ENCODE results near the gene GCG. TPM values are rescaled to one million over a fixed set of nuclear protein-coding genes. Genes with fewer than 3 reads are reported as not detected.

The GCG gene
- polyA plus RNA-seq (ENCODE audit: insufficient read length in 4 of 4) = not detected

DNA sequence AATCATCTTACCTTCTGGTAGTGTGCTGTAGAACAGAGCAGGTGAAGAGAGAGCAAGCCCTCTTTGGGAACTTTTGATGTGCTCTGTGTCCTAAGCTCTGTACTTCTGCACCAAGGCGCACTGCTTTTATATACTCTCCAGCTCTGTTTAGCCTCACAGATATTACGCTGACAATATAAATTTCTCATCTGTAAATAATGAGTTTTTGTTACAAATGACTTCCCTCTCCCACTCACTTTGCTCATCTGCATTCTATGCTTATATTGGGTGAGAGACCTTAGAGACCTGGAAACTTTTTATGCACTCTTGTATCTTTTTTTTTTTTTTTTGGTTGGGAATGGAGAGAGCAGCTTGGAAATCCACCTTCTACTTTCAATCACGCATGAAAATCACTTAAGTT is at the start of gene GCG:
GCG (minus strand) TSS at position 101 of the 400 bp plus-strand sequence. CDS start 3,069 bp downstream, outside the sequence.
- DNase-seq (ENCODE audit: low read depth in 4 of 4, low spot score in 2 of 4) = no peak

DNA sequence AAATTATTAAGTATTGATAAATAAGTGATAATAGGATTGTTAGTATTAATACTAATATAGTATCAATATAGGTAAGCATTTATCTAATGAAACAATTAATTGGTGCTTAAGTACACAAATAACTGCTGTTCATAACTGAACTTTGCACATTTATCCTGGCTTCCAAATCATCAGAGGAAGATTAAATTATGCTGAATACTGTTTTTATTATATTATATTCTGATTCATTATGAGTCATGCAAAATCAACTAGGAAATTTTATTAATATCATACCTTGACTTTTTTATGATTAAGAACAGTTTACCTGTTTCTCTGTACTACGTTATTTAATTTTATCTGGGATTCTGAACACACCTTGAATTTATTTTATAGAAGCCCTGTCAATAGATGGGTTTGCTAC is 48.6 kb upstream of the GCG start:
- no peak for DNase-seq (ENCODE audit: low read depth in 4 of 4, low spot score in 2 of 4)

DNA sequence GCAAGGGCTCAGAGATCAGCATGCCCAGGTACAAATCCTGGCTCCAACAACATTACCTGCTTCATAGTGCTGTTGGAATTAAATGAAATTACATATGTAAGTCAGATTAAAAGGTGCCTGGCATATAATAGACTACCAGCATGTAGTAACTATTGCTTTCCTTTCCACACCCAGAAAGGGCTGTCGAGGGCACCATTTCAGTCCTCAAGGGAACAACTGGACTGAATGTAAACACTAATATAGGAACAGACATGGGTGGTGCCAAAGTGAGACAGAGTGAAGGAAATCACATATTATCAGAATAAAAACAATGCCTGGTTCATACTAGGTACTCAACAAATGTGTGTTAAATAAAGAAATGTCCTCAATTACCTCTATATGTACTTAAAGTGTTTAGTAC is 47.9 kb upstream of the GCG start:
- DNase-seq (ENCODE audit: low read depth in 4 of 4, low spot score in 2 of 4) = no peak

- DNase-seq (ENCODE audit: low read depth in 4 of 4, low spot score in 2 of 4) = no peak
Measured at GRCh38 chr2:162198239-162198638, 46.2 kb upstream of the GCG start.

DNA sequence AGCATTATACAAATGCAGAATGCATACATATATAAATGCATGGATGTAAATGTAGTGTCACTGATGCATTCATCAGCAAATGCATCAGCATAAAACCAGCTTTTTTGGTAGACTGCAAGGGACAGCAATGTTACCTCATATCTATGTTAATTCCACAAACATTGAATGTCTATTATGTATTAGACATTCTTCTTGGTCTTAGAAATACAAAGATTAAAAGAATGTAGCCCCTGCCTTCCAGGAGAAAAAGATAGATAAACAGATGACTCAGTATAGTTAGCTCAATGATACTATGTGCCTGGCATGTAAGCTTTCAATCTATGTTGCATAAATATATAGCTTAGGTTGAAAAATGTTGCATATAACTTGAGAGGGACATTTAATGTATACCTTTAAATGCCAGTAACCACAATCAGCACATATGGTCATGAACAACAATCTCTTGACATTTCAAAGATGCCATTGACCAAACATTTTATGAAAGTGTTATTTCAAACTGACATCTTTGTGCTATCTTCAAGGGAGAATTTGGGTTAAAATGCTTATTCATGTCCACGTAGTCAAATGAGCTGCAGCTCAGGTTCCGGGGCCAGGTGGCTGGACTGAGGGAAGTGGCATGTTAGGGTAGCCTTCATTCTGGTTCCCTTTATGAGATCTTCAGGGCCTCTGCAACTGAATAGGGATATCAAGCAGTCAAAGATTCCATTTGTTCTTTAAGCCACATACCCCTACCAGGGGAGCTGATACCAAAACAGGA is 45.2 kb upstream of the GCG start:
- DNase-seq (ENCODE audit: low read depth in 4 of 4, low spot score in 2 of 4) = no peak

- DNase-seq (ENCODE audit: low read depth in 4 of 4, low spot score in 2 of 4) = no peak
Measured at GRCh38 chr2:162196638-162197037, 44.6 kb upstream of the GCG start.

DNA sequence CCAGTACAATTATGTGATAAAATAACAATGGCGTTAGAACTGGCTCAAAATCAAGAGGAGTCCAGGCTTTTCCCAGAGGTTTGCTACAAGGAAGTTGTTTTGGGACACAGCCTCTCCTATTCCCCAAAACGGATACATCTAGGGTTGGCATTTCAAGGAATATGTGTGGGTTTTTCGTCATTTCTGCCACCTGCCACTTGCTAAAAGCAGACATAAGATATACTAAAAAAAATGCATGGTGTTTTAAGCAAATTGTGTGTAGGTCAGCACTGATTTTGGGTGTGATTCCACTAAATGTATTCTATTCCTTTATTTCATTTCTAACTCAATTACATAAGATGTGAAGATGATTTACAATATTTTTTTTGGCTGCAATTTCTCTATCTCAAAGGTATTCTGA is 36.4 kb upstream of the GCG start:
- DNase-seq (ENCODE audit: low read depth in 4 of 4, low spot score in 2 of 4) = no peak

GRCh38 chr2:162185541-162186232 is 33.6 kb upstream of the GCG start:
- no peak for DNase-seq (ENCODE audit: low read depth in 4 of 4, low spot score in 2 of 4)

GRCh38 chr2:162184821-162185450 is 32.9 kb upstream of the GCG start:
- no peak for DNase-seq (ENCODE audit: low read depth in 4 of 4, low spot score in 2 of 4)

- no peak for DNase-seq (ENCODE audit: low read depth in 4 of 4, low spot score in 2 of 4)
Measured at GRCh38 chr2:162184359-162184758, 32.3 kb upstream of the GCG start.

GRCh38 chr2:162182395-162182794 is 30.3 kb upstream of the GCG start:
- no peak for DNase-seq (ENCODE audit: low read depth in 4 of 4, low spot score in 2 of 4)

- DNase-seq (ENCODE audit: low read depth in 4 of 4, low spot score in 2 of 4) = no peak
Measured at GRCh38 chr2:162177301-162177700, 25.3 kb upstream of the GCG start.

DNA sequence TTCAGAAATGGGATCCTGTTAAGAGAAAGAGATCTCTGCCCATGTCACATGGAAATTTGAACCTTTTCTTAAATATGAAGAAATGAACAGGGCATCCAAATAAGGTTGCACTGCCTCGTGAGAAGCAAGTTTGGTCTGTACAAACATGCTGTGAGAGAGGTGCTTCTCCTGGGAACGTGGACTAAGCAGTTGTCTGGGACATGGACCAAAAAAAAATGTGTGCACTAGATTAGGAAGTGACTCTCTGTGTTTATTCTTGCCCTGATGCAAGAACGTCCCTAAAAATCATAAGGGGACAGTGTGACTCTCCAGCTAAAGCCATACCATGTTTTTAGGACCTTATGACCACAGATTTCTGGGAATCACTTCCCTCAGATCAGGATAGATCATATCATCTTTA is 23.7 kb upstream of the GCG start:
- DNase-seq (ENCODE audit: low read depth in 4 of 4, low spot score in 2 of 4) = no peak

DNA sequence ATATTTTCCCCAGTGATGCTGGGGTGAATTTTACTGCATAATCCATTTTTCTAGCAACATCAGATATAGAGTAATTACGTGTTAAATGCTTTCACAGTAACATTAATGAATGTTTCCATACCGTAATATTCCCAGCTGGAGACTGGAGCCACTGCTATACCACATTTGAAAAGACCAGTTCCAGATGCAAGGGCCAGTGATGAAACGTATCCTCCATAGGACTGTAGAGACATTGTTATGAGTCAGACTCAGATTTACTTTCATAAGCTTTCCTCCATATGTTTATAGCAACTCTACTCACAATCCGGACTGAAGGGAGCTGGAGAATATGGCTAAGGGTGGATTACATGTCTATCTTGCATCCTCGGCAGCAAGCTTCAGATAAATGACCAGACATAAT is 22.7 kb upstream of the GCG start:
- DNase-seq (ENCODE audit: low read depth in 4 of 4, low spot score in 2 of 4) = no peak

- DNase-seq (ENCODE audit: low read depth in 4 of 4, low spot score in 2 of 4) = no peak
Measured at GRCh38 chr2:162172802-162173370, 20.8 kb upstream of the GCG start.

GRCh38 chr2:162166745-162167144 is 14.7 kb upstream of the GCG start:
- no peak for DNase-seq (ENCODE audit: low read depth in 4 of 4, low spot score in 2 of 4)

DNA sequence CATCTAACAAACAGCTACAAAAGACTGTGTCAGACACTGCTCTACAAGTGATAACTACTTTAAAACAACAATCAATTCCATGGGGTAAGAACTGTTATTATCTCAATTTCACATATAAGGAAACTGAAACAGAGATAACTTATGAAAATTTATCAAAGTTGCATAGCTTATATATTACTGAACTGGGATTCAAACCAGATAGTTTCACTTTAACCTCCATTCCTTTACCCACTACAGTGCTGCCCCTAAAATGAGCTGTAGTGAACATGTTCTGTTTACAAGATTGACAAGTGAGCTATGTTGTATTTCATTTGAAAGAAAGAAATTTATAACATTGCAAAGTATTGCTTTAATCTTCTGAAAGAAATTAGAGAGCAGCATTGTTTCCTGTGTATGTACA is 14.1 kb upstream of the GCG start:
- no peak for DNase-seq (ENCODE audit: low read depth in 4 of 4, low spot score in 2 of 4)

DNA sequence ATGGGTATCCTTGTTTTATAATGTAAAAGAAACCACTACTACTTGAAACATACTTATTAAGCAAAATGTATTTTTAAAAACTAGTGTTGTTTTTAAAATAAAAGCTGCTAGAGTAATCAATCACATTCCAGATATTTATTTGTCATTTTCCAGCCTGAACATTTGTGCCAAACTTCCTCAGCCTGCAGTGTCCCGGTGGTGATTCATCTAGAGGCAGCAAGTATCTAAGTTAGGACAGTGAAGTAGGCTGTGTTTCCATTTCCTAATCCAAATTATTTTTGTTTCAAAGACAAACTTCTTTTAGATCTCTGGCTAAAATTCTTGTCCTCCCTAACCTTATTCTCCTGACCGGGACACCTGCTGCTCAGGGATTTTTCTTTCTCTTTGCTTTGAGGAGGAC is 12.8 kb upstream of the GCG start:
- no peak for DNase-seq (ENCODE audit: low read depth in 4 of 4, low spot score in 2 of 4)

- DNase-seq (ENCODE audit: low read depth in 4 of 4, low spot score in 2 of 4) = no peak
Measured at GRCh38 chr2:162159446-162159845, 7.4 kb upstream of the GCG start.

GRCh38 chr2:162156149-162156548 is 4.1 kb upstream of the GCG start:
- DNase-seq (ENCODE audit: low read depth in 4 of 4, low spot score in 2 of 4) = no peak

GRCh38 chr2:162155093-162155492 is 3.0 kb upstream of the GCG start:
- DNase-seq (ENCODE audit: low read depth in 4 of 4, low spot score in 2 of 4) = no peak
